ENCODE data around the gene SLC10A7. TPM values are rescaled to one million over a fixed set of nuclear protein-coding genes. Genes with fewer than 3 reads are reported as not detected.

The SLC10A7 gene
- total and polyA plus RNA-seq, 12 donors, result 1.7 to 27.5 (median 13.0) TPM

GRCh38 chr4:146381263-146381872, 140.4 kb downstream of the SLC10A7 start:
- no peak overlapping the region for H3K27ac ChIP-seq
- no peaks in the 10 kb centered on the region for H3K4me1 ChIP-seq (replicated peaks in 1 of 2)
- H3K36me3 ChIP-seq (replicated peaks in 1 of 2), result no peaks in the 10 kb centered on the region
- no peaks in the 10 kb centered on the region for H3K9me3 ChIP-seq (replicated peaks in 1 of 3)
- no peaks in the 10 kb centered on the region for H3K27me3 ChIP-seq
- no peak for DNase-seq
- no peak overlapping the region for H3K4me3 ChIP-seq
- intact Hi-C loops (cut with DNase I), result no loop called here
- no peak for TF ChIP-seq POLR2A (IDR thresholded peaks at IDR 0.05)
- no peak for TF ChIP-seq CTCF (IDR thresholded peaks at IDR 0.05)
- 65 to 83% (median 69%) methylated on average over 2 of the region's 2 CpGs for WGBS, 4 donors

- Histone ChIP-seq H3K9me3 (replicated peaks in 1 of 3) (no peaks in the 10 kb centered on the region), H3K36me3 (replicated peaks in 1 of 2) (no peaks in the 10 kb centered on the region), H3K4me1 (replicated peaks in 1 of 2) (no peaks in the 10 kb centered on the region), H3K4me3 (no peak overlapping the region), H3K27ac (no peak overlapping the region), H3K27me3 (no peaks in the 10 kb centered on the region)
- 86 to 96% (median 94%) methylated on average over 2 of the region's 2 CpGs for WGBS, 4 donors
- TF ChIP-seq POLR2A (IDR thresholded peaks at IDR 0.05), result no peak
- TF ChIP-seq CTCF (IDR thresholded peaks at IDR 0.05), result no peak
- intact Hi-C loops (cut with DNase I), result no loop called here
- DNase-seq, result no peak
Observed at GRCh38 chr4:146379744-146380143, 142.0 kb downstream of the SLC10A7 start.

GRCh38 chr4:146371812-146372211, 149.9 kb downstream of the SLC10A7 start:
- 84 to 95% (median 93%) methylated on average over 1 of the region's 1 CpG for WGBS, 4 donors

GRCh38 chr4:146370841-146371240, 150.9 kb downstream of the SLC10A7 start:
- Histone ChIP-seq H3K4me1 (replicated peaks in 1 of 2) (peaks cover 3 to 27% of the 10 kb centered on the region in 2 donors), H3K27me3 (no peaks in the 10 kb centered on the region), H3K9me3 (replicated peaks in 1 of 3) (no peaks in the 10 kb centered on the region), H3K36me3 (replicated peaks in 1 of 2) (no peaks in the 10 kb centered on the region), H3K27ac (no peak overlapping the region), H3K4me3 (no peak overlapping the region)
- WGBS, 4 donors, result 85 to 100% (median 93%) methylated on average over 2 of the region's 2 CpGs
- DNase-seq, result no peak
- intact Hi-C loops (cut with DNase I), result no loop called here
- TF ChIP-seq CTCF (IDR thresholded peaks at IDR 0.05), result no peak
- TF ChIP-seq POLR2A (IDR thresholded peaks at IDR 0.05), result no peak

More at GRCh38 chr4:146371812-146372211, 149.9 kb downstream of the SLC10A7 start:
- no peaks in the 10 kb centered on the region for H3K36me3 ChIP-seq (replicated peaks in 1 of 2)
- no peaks in the 10 kb centered on the region for H3K9me3 ChIP-seq (replicated peaks in 1 of 3)
- no peak for TF ChIP-seq POLR2A (IDR thresholded peaks at IDR 0.05)
- no peak overlapping the region for H3K4me3 ChIP-seq
- peaks cover 3 to 27% of the 10 kb centered on the region in 2 donors for H3K4me1 ChIP-seq (replicated peaks in 1 of 2)
- no peak overlapping the region for H3K27ac ChIP-seq
- no peaks in the 10 kb centered on the region for H3K27me3 ChIP-seq
- no peak for DNase-seq
- intact Hi-C loops (cut with DNase I), result no loop called here

GRCh38 chr4:146369446-146369845, 152.3 kb downstream of the SLC10A7 start:
- DNase-seq, result no peak
- H3K36me3 ChIP-seq (replicated peaks in 1 of 2), result no peaks in the 10 kb centered on the region
- TF ChIP-seq POLR2A (IDR thresholded peaks at IDR 0.05) (no peak), CTCF (IDR thresholded peaks at IDR 0.05) (no peak)
- 48 to 67% (median 56%) methylated on average over 3 of the region's 3 CpGs for WGBS, 4 donors
- H3K4me1 ChIP-seq (replicated peaks in 1 of 2), result peaks cover 3 to 27% of the 10 kb centered on the region in 2 donors
- no peaks in the 10 kb centered on the region for H3K27me3 ChIP-seq
- H3K27ac ChIP-seq, result no peak overlapping the region
- H3K9me3 ChIP-seq (replicated peaks in 1 of 3), result no peaks in the 10 kb centered on the region
- no peak overlapping the region for H3K4me3 ChIP-seq
- intact Hi-C loops (cut with DNase I), result no loop called here

Data from adrenal gland (tissue), 12 donors.